ENCODE results near the gene VPS18.

The VPS18 gene

DNA sequence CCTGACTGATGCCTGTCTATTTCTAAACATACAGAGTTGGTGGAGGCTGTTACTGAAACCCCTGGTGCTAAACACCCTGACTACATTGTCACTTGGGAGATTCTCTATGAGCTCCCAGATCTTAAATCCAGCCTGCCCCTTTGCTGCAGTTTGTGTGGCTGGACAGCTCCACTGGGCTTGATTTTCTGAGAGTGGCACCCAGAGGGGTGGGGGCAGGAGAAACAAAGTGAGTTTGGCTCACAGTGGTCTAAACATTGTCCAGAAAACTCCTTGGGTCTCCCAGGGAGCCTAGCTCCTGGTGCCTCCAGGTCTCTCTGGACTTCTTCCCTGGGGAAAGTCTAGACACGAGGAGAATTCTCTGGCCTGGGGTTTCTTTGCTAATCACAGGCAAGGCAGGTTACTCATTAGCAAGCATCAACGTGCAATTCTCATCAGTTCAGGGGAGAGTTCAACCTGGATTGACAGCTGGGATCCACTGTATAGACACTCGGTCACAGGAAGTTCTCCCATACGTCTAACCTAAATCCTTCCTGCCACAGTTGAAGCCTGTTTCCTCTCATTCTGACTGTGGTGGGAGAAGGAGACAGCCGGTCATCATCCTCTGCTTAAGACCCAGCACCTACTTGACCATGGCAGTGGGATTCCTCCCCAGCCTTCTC, 27.8 kb downstream of the VPS18 start:
- DNase-seq, result no peak

DNA sequence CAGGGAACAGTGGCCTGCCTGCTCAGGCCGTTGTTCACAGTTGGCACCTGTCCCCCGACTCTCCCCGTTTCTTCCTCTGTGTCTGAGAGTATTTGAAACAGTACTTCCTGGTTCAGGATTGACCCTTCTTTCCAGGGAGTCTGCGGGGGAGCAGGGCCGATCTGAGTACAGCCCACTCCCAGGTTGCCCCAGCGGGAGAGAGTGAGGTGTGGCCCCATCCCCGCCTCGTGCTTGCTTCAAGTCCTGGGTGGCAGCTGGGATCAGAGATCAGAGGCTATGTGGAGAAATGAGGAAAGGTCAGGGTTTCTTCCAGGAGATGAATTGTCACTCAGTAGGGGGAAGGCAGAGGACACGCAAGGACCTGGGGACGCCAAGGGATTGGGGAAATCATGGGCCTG, 28.4 kb downstream of the VPS18 start:
- DNase-seq, result no peak

DNA sequence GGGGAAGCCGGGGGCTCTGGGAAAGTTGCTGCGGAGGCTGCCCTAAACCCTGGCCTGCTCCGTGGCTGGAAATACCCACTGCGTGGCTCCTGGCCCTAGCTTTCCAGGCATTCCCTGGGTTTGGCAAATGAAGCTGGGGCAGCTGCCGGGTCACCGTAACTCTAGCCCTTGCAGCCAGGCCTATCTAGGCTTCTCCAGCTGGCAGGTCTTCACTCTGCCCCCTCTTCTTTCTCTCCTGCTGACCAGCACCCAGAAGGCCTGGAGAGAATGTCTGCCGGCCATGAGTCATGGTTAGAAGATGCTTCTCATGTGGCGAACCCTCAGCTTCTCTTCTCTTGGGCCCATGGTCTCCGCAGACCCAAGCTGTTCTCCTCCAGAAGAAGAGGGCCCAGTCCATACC, 29.3 kb downstream of the VPS18 start:
- no peak for DNase-seq

DNA sequence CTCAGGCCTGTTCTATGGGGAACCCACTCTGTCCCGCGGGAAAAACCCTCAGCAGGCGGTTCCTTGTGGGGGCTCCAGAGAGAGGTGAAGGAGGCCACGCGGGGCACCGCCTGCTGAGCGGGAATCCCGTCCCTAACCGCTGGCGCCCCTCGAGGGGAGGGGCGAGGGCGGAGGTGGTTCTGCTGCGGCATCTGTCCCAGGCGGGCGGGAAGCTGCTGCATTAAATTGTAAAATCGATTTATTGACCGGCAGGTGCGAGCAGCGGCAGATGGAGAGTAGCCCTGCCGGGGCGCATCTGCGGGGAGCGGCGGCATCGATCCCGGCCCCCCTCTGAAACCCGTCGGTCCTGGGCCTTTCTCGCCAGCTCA, 31.2 kb downstream of the VPS18 start:
- no peak for DNase-seq

DNA sequence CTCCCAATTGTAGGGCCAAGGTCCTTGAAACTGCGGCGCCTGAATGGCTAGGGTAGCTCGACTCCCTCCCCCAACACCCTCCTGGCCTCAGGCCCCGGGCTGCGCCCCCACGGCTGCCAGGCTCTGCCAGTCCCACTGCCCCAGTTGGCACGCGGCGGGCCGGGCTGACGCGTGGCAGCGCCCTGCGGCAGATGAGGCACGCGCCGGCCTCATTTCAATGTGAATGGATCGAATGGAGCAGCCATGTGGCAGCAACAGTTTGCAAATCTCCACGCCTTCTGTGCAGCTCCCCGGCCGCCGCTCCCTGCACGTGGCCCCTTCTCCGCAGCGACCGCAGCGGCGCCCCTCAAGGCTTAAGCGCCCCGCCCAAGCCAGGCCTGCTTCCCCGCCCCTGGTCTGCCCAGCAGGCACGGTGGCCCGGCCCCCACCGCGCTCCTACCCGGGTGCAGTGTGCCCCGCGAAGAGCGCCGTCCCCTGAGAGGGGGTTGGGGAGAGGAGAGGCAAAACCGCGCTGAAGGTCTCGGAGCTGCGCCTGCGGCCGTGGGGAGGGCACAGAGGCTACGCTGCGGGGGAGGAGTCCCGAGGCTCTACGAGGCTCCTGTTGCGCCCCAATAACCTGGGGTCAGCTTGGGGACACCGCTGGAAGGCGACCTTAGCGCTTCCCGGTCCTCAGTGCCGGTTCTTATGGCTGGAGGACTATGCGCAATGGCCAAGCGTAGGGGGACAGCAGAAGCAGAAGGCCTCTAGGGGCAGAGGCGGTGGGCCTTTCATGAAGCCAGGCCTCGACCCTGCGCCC, 31.8 kb downstream of the VPS18 start:
- DNase-seq, result no peak

DNA sequence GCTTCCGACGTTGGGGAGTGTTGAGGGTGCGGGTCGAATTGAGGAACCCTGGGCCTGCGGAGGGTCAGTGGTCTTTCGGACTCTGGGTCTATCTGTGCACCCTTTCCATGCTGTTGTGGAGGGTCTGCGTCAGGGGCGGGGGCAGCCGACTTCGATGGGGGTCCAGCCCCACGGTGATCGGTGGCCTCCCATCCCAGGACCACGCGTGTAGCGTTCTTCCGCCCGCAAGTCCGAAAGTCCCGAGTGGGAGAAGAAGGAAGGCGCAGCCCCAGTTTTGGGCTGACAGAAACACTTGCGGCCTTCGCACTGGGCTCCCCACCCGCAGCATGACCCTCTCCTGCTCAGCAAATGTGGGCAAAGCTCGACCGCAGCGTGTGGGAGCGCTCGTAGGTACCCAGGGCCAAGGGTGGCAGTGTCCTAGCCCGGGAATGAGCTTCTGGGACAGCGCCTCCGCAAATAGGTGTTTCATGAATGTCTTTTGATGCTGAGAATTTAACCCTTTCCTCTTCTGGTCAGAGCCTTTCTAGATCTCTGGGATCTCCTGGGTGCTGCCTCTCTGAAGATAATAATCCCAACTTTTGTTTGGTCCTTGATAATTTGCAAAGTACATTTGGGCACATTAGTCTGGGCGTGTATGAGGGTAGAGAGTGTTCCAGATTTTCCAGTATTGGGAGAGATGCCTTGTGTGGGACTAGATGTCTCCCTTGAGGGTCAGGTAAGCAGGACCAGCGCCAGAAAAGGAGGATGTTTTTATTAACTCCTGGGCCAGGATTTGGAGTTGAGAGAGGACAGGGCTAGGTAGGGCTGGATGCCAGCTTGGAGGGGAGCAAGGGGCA, 32.6 kb downstream of the VPS18 start:
- no peak for DNase-seq

DNA sequence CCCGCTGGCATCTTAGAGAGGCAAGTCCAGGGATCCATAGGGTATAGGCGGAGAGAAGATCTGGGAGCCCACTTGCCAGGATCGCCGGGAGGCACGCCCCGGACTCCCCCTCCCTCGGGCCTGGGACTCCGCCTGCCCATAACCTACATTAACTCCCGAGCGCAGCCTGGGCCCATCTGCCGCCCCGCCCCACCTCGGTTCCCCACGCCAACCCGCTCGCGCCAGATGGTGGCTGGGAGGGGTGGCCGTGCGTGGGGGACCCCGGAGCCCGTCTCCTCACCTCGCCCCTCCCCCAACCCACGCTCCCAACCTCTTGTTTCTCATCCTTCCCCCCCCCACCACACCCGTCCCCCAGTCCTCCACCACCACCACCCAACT, 33.2 kb downstream of the VPS18 start:
- no peak for DNase-seq

DNA sequence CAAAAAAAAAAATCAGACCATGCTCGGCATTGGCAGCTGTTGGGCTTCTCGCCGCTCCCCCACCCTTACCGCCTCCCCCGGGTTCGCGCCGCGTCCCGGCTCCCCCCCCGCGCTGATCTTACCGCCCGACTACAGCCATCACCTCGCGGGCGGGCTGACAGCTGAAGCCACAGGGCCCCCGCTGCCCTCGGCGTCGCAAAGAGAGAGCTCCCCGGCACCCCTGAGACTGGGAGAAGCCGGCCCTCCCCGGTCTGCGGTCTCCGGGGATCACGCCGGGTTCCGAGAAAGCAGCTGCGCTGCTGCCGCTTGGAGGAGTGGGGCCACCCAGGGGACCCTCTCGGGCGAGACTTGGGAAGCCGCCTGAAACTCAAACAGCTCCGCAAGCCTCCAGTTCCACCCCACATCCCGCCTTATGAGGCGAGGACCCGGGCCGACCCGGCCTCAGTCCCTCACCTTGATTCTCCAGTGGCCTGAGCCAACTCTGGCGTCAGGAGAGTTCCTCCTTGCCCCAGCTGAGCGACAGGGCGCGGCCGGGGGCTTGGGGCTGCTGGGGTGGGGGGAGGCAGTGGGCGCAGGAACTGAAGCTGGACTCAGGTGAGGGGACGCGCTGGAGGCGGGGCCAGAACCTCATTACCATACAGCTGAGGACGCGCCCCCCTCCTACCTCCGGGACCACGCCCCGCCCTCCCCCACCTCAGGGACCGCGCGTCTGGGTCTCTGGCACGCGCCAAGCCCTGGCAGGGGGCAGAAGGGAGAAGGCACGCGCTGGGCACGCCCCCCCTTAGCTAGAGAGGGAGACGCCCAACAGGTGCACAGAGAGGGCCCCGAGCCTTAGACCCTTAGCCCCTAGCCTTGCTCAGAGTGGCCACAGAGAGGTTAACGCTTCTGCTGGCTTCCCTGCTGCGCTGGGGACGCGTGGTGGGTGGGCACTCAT, 33.9 kb downstream of the VPS18 start:
- no peak for DNase-seq

DNA sequence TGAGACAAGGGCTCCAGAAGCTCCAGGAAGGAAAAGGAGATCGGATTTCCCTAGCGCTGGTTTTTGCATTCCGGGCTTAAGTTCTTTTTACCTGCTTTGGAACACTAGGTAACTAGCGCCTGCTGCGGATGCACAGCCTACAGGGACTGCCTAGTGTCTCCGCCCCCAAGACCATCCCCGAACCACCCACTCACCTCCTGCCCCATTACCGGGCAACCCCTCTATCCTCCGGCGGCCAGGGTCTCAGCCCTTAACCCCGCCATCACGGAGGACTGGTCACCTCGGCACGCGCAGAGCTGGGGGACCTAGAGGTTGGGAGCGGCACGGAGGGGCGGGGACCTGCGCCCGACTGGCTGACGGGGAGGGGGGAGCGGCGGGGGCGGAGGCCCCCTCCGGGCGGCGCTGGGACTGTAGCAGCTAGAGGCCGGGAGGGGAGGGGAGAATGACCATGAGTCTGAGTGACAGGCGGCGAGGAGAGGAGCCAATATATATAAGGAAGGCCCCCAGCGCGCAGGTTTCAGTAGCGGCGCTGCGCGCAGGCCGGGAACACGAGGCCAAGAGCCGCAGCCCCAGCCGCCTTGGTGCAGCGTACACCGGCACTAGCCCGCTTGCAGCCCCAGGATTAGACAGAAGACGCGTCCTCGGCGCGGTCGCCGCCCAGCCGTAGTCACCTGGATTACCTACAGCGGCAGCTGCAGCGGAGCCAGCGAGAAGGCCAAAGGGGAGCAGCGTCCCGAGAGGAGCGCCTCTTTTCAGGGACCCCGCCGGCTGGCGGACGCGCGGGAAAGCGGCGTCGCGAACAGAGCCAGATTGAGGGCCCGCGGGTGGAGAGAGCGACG, 34.8 kb downstream of the VPS18 start, which contains the start of gene DLL4:
DLL4 (plus strand) TSS at position 520 of the 839 bp plus-strand sequence. CDS start 329 bp downstream, outside the sequence.
- peak; percentile 71 for DNase-seq

DNA sequence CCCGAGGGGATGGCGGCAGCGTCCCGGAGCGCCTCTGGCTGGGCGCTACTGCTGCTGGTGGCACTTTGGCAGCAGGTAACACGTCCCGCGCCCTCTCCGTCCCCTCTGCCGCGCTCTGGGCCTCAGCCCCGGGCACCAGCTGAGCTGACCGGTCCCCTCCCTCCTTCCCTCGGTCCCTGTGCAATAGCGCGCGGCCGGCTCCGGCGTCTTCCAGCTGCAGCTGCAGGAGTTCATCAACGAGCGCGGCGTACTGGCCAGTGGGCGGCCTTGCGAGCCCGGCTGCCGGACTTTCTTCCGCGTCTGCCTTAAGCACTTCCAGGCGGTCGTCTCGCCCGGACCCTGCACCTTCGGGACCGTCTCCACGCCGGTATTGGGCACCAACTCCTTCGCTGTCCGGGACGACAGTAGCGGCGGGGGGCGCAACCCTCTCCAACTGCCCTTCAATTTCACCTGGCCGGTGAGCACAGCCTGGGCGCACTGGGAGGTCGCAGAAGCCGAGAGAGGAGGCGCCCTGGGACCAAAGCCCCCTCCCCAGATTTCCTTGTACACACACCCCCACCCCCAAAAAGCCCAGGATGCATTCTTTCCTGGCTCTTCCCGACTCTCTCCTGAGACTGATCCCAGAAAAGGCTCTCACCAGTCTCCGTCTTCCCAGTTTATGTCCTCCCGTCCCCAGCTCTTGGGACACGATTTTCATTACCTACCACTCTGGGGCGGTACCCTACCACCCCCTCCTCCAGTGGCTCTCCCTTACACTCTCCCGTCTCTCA, 35.6 kb downstream of the VPS18 start:
- peak; percentile 81 for DNase-seq

DNA sequence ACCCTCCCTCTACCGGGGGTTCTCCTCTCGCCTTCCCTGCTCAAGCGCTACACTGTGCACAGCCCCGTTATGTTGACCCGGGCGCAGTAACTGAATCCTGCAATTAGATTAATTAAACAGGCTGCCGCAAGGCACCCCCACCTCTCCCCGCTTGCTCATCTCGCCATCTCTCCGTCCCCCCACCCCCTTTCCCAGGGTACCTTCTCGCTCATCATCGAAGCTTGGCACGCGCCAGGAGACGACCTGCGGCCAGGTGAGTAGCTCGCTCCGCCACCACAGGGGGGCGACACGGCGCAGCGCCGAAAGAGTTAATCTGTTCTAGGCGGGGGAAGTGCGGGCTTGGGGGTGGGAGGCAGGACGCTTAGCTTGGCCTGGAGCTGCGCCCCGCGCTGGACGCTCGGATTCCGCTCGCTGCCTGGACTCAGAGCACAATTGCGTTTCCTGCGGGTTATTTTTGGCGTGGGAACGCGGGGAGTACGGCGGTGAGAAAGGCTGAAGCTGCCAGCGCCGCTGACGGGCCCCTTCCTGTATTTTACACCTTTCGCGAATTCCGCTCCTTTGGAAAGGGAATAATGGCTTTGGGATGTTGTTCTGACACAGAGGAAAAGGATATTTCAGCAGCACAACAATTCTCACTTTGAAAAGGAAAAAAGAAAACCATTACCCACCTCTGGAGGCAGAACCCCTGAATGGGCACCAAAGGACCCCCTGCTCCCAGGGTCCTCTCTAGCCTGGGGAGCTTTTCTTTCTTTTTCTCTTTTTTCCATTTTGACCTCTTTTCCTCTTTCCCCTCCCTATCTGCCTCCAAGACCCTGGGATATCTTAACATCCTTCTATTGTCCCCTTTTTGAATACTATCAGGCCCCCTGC, 36.4 kb downstream of the VPS18 start:
- DNase-seq, result peak; percentile 75

DNA sequence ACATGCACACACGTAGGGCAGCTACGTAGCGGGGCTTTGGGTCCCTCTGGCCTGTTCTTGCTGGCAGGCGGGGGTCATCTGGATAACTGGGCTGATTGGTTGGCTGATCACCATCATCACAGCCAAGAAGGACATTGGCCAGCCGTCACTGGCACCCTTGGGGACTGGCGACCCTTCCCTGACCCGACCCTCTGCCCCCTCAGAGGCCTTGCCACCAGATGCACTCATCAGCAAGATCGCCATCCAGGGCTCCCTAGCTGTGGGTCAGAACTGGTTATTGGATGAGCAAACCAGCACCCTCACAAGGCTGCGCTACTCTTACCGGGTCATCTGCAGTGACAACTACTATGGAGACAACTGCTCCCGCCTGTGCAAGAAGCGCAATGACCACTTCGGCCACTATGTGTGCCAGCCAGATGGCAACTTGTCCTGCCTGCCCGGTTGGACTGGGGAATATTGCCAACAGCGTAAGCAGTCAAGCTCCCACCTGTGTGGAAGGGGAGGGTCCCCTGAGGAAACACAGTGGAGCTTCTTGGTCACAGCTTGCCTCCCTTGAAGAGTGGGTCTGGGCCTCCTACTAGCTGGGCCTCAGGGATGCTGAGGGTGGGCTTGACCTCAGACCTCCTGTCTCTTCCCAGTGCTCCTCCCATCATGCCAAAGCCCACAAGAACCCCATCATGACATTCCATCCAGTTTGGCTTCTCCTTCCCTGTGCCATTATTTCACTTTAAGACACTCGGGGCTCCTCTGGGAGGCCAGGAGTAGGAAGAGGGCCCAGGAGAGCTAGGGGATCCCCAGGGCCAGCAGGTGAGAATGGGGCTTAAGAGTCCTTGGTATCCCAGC, 37.3 kb downstream of the VPS18 start:
- DNase-seq, result no peak

DNA sequence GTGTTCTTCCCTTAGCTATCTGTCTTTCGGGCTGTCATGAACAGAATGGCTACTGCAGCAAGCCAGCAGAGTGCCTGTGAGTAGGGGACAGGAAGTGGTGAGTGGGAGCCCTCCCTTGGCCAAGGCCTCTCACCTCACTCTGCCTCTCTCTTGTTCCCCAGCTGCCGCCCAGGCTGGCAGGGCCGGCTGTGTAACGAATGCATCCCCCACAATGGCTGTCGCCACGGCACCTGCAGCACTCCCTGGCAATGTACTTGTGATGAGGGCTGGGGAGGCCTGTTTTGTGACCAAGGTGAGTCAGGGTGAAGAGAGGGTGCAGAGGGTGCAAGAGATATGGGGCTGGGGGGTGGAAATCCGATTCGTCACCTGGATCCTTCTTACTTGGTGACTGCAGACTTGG, 37.9 kb downstream of the VPS18 start:
- no peak for DNase-seq

DNA sequence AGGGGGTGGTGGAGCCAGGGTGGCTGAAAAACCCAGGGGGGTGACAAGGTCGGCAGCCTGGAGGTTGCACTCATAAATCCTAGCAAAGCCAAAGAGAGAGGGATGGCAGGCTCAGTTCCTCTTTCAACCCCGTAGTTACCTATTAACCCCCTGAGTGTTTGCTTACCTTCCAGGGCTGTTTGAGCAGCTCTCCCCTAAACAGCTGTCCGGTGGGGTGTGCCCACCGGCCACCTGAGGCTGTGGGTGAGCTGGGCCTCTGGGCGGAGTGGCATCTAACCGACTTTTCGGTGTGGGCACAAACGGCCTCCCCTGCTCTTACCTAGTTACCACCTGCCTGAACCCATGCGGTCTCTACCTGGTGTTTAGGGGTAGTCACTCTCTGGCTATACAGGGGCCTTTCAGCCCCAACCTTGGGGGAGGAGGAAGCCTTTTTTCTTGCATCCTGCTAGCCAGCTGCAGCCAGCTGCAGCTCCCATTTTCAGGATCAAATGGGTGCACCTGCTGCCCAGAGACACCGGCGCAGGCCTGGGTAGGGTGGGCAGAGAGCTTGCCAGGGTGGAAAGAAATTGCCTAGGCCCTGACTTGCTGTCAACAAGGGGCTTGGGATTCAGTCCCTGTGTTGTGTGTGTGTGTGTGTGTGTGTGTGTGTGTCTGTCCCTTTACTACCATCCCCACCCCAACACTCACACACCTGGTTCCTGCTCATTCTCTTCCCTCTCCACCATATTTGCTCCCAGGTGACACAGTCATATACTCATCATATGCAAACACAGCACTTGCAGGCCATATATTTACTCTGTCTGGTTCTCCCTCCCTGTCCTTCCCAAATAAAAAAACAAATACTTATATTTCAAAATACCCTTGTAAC, 38.6 kb downstream of the VPS18 start:
- no peak for DNase-seq

DNA sequence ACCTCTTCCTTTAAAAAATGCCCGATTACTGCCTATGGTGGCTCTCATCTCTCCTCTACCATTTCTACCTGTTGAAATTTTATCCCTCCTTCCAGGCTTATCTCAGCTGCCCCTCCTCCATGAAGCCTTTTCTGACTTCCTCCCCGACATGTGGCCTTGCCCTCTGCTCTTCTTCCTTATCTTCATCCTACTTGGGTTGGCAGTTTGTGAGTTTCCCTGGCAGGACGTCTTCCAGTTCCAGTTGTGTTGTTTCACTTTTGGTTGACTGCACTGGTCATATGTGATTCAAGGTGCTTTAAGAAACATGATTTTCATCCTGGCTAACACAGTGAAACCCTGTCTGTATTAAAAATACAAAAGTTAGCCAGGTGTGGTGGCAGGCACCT, 39.3 kb downstream of the VPS18 start:
- no peak for DNase-seq

DNA sequence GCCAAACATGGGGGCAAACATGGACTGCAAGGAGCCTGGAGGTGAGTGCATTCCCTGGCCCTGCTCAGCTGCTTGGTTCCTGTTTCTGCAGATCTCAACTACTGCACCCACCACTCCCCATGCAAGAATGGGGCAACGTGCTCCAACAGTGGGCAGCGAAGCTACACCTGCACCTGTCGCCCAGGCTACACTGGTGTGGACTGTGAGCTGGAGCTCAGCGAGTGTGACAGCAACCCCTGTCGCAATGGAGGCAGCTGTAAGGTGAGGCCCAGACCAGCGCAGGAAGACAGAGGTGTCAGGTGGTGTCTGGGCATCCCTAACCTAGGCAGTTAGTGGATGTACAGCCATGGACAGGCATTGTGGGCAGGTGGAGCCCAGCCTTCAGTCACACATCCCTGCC, 40.2 kb downstream of the VPS18 start:
- no peak for DNase-seq

DNA sequence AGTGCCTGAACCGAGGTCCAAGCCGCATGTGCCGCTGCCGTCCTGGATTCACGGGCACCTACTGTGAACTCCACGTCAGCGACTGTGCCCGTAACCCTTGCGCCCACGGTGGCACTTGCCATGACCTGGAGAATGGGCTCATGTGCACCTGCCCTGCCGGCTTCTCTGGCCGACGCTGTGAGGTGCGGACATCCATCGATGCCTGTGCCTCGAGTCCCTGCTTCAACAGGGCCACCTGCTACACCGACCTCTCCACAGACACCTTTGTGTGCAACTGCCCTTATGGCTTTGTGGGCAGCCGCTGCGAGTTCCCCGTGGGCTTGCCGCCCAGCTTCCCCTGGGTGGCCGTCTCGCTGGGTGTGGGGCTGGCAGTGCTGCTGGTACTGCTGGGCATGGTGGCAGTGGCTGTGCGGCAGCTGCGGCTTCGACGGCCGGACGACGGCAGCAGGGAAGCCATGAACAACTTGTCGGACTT, 42.0 kb downstream of the VPS18 start:
- no peak for DNase-seq

Measured in right forelimb (tissue), 1 donor.